Gastroesophageal sphincter (tissue), 4 donors: Measurements from ENCODE around the gene TNFRSF9. TPM values are rescaled to one million over a fixed set of nuclear protein-coding genes. Genes with fewer than 3 reads are reported as not detected.

Experiments used
- ATAC-seq: fragments of 150-250 bp; one replicate; pipeline ENCODE4 v1.9.1; 2016; ENCODE audit warnings: mild to moderate bottlenecking, moderate library complexity
- H3K27ac ChIP-seq, 4 donors: fragments of 200-600 bp; sonication (generic) in 3 of 4; 1 replicate in 3 of 4; 2 replicates in 1 of 4; pipeline ENCODE4 v1.5.1; 2016 to 2019
- H3K27me3 ChIP-seq: fragments of 200-600 bp; sonication (generic); one replicate; pipeline ENCODE4 v1.5.1; 2019
- H3K36me3 ChIP-seq, 2 donors: fragments of 200-600 bp; sonication (generic); one replicate each; pipeline ENCODE4 v1.5.1; 2019; ENCODE audit warnings: control low read depth in 1 of 2
- H3K4me1 ChIP-seq, 3 donors: fragments of 200-600 bp; sonication (generic); 1 replicate in 2 of 3; 2 replicates in 1 of 3; pipeline ENCODE4 v1.5.1; 2016 to 2019; ENCODE audit warnings: control low read depth in 2 of 3
- H3K4me3 ChIP-seq, 2 donors: fragments of 200-600 bp; sonication (generic); one replicate each; pipeline ENCODE4 v1.5.1; 2019; ENCODE audit warnings: mild to moderate bottlenecking in 1 of 2, moderate library complexity in 1 of 2
- H3K9me3 ChIP-seq, 3 donors: fragments of 200-600 bp; sonication (generic); one replicate each; pipeline ENCODE4 v1.5.1; 2017 to 2019; ENCODE audit warnings: control low read depth in 2 of 3
- EP300 ChIP-seq: sonication (generic); formaldehyde crosslinking; IDR thresholded peaks from one replicate; pipeline ENCODE4 v1.6.1; 2017; ENCODE audit warnings: antibody characterized with exemption, mild to moderate bottlenecking
- POLR2A ChIP-seq, 2 donors: fragments of 450-650 bp; IDR thresholded peaks; one replicate each; pipeline ENCODE4 v1.6.1; 2017; ENCODE audit warnings: antibody characterized with exemption in 2 of 2, mild to moderate bottlenecking in 2 of 2, moderate library complexity in 1 of 2
- POLR2AphosphoS5 ChIP-seq: sonication (generic); formaldehyde crosslinking; IDR thresholded peaks from one replicate; pipeline ENCODE4 v1.6.1; 2017; ENCODE audit warnings: antibody characterized with exemption
- WGBS, 2 donors: methylation state at CpG; one replicate each; pipeline ENCODE4 v1.1.5; 2018; ENCODE audit warnings: low coverage in 1 of 2; 5-methylcytosine and 5-hydroxymethylcytosine counted together
- total RNA-seq, 4 donors: library from RNA; depleted of rRNA; stranded (reverse); fragments of >200 nt; gene quantifications; one replicate each; pipeline ENCODE4 v1.1.0, GENCODE V29; 2016
- TF ChIP-seq, protein P1 (sequence below), 4 experiments: fragments of 200-600 bp in 2 of 4; fragments of 450-650 bp in 2 of 4; sonication (generic) in 1 of 4; IDR thresholded peaks; one replicate each; pipeline ENCODE4 v1.5.1; 2017 to 2019; ENCODE audit warnings: antibody characterized with exemption in 4 of 4, mild to moderate bottlenecking in 2 of 4, moderate library complexity in 2 of 4

The TNFRSF9 gene
- under 1 TPM in 2 of 4 donors, not detected in 2; 0.13 to 0.31 TPM for total RNA-seq

DNA sequence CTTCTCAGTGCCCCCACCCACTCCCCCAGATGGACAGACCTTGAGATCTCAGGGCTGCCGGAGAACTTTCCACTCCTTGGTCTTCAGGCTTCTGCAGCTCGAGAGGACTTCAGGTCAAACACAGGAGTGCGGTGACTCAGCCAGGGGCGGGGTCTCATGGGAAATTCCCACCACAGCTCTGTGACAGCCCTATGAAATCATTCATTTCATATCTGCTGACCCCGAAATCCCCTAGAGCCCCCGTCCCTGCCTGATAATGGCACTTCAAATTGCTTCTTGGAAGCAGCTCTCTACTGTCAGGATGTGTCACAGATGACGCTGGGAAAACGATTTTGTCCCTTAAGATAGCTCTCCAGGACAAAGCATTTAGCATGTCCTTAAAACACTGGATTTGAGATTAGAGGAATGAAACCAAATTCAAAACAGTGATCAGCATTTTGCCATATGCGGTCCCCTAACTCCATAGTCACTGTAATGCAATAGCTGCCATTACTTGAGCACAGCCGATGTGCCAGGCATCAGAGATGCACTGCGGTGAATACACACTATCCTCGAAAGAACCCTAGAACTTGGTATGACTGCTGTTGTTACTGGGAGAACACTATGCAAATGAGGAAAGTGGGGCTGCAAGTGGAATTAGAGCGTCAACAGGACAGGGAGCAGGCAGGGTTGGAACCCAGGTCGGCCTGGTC, at the start of gene TNFRSF9:
Gene TNFRSF9 (minus strand): TSS at position 95 of the 692 bp plus-strand sequence. CDS start 845 bp downstream, outside the sequence.
- TF ChIP-seq, protein P1, sequence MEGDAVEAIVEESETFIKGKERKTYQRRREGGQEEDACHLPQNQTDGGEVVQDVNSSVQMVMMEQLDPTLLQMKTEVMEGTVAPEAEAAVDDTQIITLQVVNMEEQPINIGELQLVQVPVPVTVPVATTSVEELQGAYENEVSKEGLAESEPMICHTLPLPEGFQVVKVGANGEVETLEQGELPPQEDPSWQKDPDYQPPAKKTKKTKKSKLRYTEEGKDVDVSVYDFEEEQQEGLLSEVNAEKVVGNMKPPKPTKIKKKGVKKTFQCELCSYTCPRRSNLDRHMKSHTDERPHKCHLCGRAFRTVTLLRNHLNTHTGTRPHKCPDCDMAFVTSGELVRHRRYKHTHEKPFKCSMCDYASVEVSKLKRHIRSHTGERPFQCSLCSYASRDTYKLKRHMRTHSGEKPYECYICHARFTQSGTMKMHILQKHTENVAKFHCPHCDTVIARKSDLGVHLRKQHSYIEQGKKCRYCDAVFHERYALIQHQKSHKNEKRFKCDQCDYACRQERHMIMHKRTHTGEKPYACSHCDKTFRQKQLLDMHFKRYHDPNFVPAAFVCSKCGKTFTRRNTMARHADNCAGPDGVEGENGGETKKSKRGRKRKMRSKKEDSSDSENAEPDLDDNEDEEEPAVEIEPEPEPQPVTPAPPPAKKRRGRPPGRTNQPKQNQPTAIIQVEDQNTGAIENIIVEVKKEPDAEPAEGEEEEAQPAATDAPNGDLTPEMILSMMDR (IDR thresholded peaks at IDR 0.05) = no peak
- TF ChIP-seq POLR2A (IDR thresholded peaks at IDR 0.05) (no peak), POLR2AphosphoS5 (no peak), EP300 (no peak)
- Histone ChIP-seq H3K9me3 (no peaks in the 10 kb centered on the region), H3K4me1 (peaks cover 0 to 15% (median 3%) of the 10 kb centered on the region in 3 donors), H3K36me3 (no peaks in the 10 kb centered on the region), H3K27me3 (peaks cover 43% of the 10 kb centered on the region), H3K27ac (no peak within 1 kb of the TSS), H3K4me3 (no peak within 1 kb of the TSS)
- WGBS, 2 donors = 52 to 59% methylated on average over 6 to 12 of the region's 14 CpGs
- ATAC-seq = no peak

DNA sequence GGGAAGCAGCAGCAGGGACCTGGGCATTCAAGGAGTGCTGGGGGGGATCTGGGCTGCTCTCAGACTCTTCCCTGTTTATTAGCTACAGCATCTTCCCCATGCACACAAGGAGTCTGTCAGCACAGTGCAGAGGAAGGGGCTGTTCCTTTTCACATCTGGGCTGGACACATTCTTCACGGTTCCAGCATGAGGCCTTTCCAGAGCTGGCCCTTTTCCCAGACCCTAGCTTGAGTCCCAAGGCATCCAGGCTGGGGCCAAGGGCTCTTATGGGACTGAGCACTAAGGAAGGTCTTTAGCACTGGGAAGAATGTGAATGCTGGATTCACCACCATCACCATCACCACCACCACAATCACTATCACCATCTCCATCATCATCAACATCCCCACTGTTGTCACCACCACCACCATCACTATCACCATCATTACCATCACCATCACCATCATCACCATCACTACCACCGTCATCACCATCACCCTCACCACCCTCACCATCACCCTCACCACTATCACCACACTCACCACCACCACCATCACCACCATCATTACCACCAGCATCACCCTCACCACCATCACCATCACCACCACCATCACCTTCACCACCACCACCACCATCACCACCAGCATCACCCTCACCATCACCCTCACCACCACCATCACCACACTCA, 49.3 kb upstream of the TNFRSF9 start:
- WGBS, 2 donors = 80 to 100% methylated on average over 1 of the region's 2 CpGs
- H3K9me3 ChIP-seq = no peaks in the 10 kb centered on the region
- ATAC-seq = peak; percentile 42
- H3K27me3 ChIP-seq = no peaks in the 10 kb centered on the region
- peak overlapping the region in 3 of 4 donors; percentile 4 to 27 (median 26) for H3K27ac ChIP-seq
- TF ChIP-seq EP300 (no peak), POLR2AphosphoS5 (no peak), POLR2A (IDR thresholded peaks at IDR 0.05) (no peak)
- TF ChIP-seq, protein P1 (IDR thresholded peaks at IDR 0.05) = no peak
- H3K4me3 ChIP-seq = no peak overlapping the region
- peaks cover 0 to 14% (median 0%) of the 10 kb centered on the region in 3 donors for H3K4me1 ChIP-seq
- H3K36me3 ChIP-seq = peaks cover 0 to 27% of the 10 kb centered on the region in 2 donors

DNA sequence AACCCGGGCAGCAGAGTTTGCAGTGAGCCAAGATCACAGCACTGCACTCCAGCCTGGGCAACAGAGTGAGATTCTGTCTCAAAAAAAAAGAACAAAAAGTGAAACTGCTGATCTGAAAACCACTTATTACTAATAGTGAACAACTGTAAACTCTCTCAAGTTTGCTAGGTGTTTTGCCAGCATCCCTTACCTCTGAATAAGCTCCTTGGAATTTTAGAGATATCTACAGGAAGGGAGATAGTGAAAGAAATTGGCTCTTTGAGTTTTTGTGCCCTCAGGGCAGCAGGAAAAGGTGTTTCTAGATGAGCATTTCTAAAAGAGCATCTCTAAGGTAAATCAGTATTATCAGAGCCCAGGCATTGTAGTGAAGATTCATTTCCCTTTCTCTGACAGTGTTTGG, 47.9 kb upstream of the TNFRSF9 start:
- Histone ChIP-seq H3K4me3 (no peak overlapping the region), H3K36me3 (peaks cover 0 to 40% of the 10 kb centered on the region in 2 donors), H3K27ac (no peak overlapping the region), H3K9me3 (no peaks in the 10 kb centered on the region), H3K4me1 (peaks cover 0 to 14% (median 0%) of the 10 kb centered on the region in 3 donors), H3K27me3 (no peaks in the 10 kb centered on the region)
- no peak for ATAC-seq
- TF ChIP-seq POLR2A (IDR thresholded peaks at IDR 0.05) (no peak), POLR2AphosphoS5 (no peak), EP300 (no peak)
- TF ChIP-seq, protein P1 (IDR thresholded peaks at IDR 0.05) = no peak
- 71% methylated on average over 1 of the region's 1 CpG; no CpG with 5 or more reads in 1 of the 2 donors for WGBS, 2 donors

DNA sequence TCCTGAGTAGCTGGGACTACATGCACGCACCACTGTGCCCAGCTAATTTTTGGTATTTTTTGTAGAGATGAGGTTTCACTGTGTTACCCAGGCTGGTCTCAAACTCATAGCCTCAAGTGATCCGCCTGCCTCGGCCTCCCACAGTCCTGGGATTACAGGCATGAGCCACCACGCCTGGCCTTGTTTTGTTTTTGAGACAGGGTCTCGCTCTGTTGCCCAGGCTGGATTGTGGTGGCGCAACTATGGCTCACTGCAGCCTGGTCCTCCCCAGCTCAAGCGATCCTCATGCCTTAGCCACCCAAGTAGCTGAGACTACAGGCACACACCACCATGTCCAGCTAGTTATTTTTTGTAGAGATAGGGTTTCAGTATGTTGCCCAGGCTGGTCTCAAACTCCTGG, 46.9 kb upstream of the TNFRSF9 start:
- TF ChIP-seq, protein P1 (IDR thresholded peaks at IDR 0.05) = no peak
- no peak for TF ChIP-seq EP300
- TF ChIP-seq POLR2AphosphoS5 = no peak
- no peak for TF ChIP-seq POLR2A (IDR thresholded peaks at IDR 0.05)
- Histone ChIP-seq H3K4me1 (peaks cover 0 to 21% (median 0%) of the 10 kb centered on the region in 3 donors), H3K4me3 (no peak overlapping the region), H3K36me3 (peaks cover 0 to 46% of the 10 kb centered on the region in 2 donors), H3K9me3 (no peaks in the 10 kb centered on the region), H3K27me3 (no peaks in the 10 kb centered on the region), H3K27ac (peak overlapping the region in 1 of 4 donors; percentile 0)
- no peak for ATAC-seq
- 100% methylated on average over 1 to 2 of the region's 7 CpGs for WGBS, 2 donors
